B cell (primary cell): Measurements from ENCODE around the gene DGKE. TPM values are rescaled to one million over a fixed set of nuclear protein-coding genes. Genes with fewer than 3 reads are reported as not detected.

ENCODE experiments used
- ATAC-seq: fragments of 200-7000 bp; cut with Tn5 transposase; one replicate; pipeline ENCODE4 v1.10.0; 2021; ENCODE audit warnings: low read depth, mild to moderate bottlenecking, moderate number of reproducible peaks, moderate library complexity
- CTCF ChIA-PET: fragments of 350-600 bp; sonication (Branson Sonifier 250); formaldehyde crosslinking; loops from one replicate; lab custom pipeline; 2021; ENCODE audit warnings: antibody characterized with exemption, inconsistent platforms; lab: Charles Lee
- POLR2A ChIA-PET: fragments of 350-600 bp; sonication (Branson Sonifier 250); formaldehyde crosslinking; loops from one replicate; lab custom pipeline; 2021; ENCODE audit warnings: antibody characterized with exemption; lab: Charles Lee
- DNase-seq: peaks from one replicate; pipeline ENCODE4 v3.0.0; 2013
- H2AFZ ChIP-seq: 2 replicates; pipeline ENCODE4 v1.6.1; 2012; ENCODE audit warnings: mild to moderate bottlenecking, low read depth, low read length; ENCODE audit not compliant: insufficient read depth, poor library complexity, severe bottlenecking
- H3K27ac ChIP-seq, 2 donors: 1 replicate in 1 of 2; 2 replicates in 1 of 2; pipeline ENCODE4 v1.5.1; 2012 to 2013; ENCODE audit warnings: low read length in 2 of 2, mild to moderate bottlenecking in 2 of 2, moderate library complexity in 1 of 2
- H3K27me3 ChIP-seq, 4 experiments: fragments of 200-600 bp in 1 of 4; sonication (generic) in 1 of 4; replicated peaks in 1 of 4; 1 replicate in 2 of 4; 2 replicates in 2 of 4; pipeline versions ENCODE4 v1.6.1 to v1.7.0; 2013 to 2016; ENCODE audit warnings: low read length in 3 of 4, mild to moderate bottlenecking in 2 of 4, mixed read lengths in 1 of 4, moderate library complexity in 1 of 4; ENCODE audit not compliant: insufficient read depth in 4 of 4, control insufficient read depth in 3 of 4; ENCODE audit errors: control extremely low read depth in 1 of 4
- H3K36me3 ChIP-seq, 2 experiments: replicated peaks in 1 of 2; 1 replicate in 1 of 2; 2 replicates in 1 of 2; pipeline versions ENCODE4 v1.6.1 to v1.7.1; 2013; ENCODE audit warnings: low read length in 1 of 2; ENCODE audit not compliant: insufficient read depth in 2 of 2, control insufficient read depth in 1 of 2; ENCODE audit errors: control extremely low read depth in 1 of 2, extremely low read depth in 1 of 2
- H3K4me1 ChIP-seq, 2 donors: fragments of 200-600 bp in 1 of 2; sonication (generic) in 1 of 2; 1 replicate in 1 of 2; 2 replicates in 1 of 2; pipeline versions ENCODE4 v1.5.1 to v1.6.1; 2013 to 2017; ENCODE audit warnings: low read length in 2 of 2; ENCODE audit not compliant: control insufficient read depth in 2 of 2, insufficient read depth in 2 of 2
- H3K4me2 ChIP-seq: replicated peaks from 2 replicates; pipeline ENCODE3; 2012; ENCODE audit warnings: mild to moderate bottlenecking, low read depth, low read length; ENCODE audit not compliant: poor library complexity, severe bottlenecking
- H3K4me3 ChIP-seq, 5 experiments: fragments of 200-600 bp in 1 of 5; sonication (generic) in 1 of 5; 1 replicate in 3 of 5; 2 replicates in 2 of 5; pipeline versions ENCODE4 v1.5.1 to v1.7.0; 2011 to 2016; ENCODE audit warnings: low read length in 4 of 5, mild to moderate bottlenecking in 4 of 5, low read depth in 2 of 5, control low read depth in 1 of 5, moderate library complexity in 1 of 5; ENCODE audit not compliant: insufficient read depth in 1 of 5; ENCODE audit errors: control extremely low read depth in 1 of 5, extremely low read depth in 1 of 5
- H3K79me2 ChIP-seq: fragments of 200-600 bp; sonication (generic); one replicate; pipeline ENCODE4 v1.6.0; 2016; ENCODE audit warnings: low read length; ENCODE audit not compliant: control insufficient read depth, insufficient read depth
- H3K9ac ChIP-seq: fragments of 200-600 bp; sonication (generic); 2 replicates; pipeline ENCODE4 v1.6.1; 2017; ENCODE audit warnings: mild to moderate bottlenecking, low read length, moderate library complexity
- H3K9me3 ChIP-seq, 3 donors: one replicate each; pipeline versions ENCODE4 v1.6.1 to v1.7.1; 2013; ENCODE audit warnings: low read length in 2 of 3; ENCODE audit not compliant: control insufficient read depth in 2 of 3, insufficient read depth in 1 of 3; ENCODE audit errors: control extremely low read depth in 1 of 3
- H4K20me1 ChIP-seq: 2 replicates; pipeline ENCODE4 v1.6.0; 2012; ENCODE audit warnings: mild to moderate bottlenecking, low read length; ENCODE audit not compliant: insufficient read depth, control insufficient read depth, poor library complexity, severe bottlenecking
- H3K27ac Mint-ChIP-seq: one replicate; pipeline ENCODE4 v1.8.0; 2021; ENCODE audit warnings: mixed read lengths
- H3K27me3 Mint-ChIP-seq: one replicate; pipeline ENCODE4 v1.8.0; 2021; ENCODE audit warnings: mixed read lengths
- H3K4me1 Mint-ChIP-seq: one replicate; pipeline ENCODE4 v1.8.0; 2021; ENCODE audit warnings: mixed read lengths
- H3K4me3 Mint-ChIP-seq: one replicate; pipeline ENCODE4 v1.8.0; 2021; ENCODE audit warnings: mixed read lengths
- H3K9me3 Mint-ChIP-seq: one replicate; pipeline ENCODE4 v1.8.0; 2022; ENCODE audit warnings: mixed read lengths; ENCODE audit not compliant: insufficient read depth
- EZH2 ChIP-seq: IDR thresholded peaks from 2 replicates; pipeline ENCODE4 v1.6.1; 2012; ENCODE audit warnings: borderline replicate concordance, low read depth, mild to moderate bottlenecking, moderate library complexity, low read length; ENCODE audit not compliant: insufficient read depth, poor library complexity, severe bottlenecking
- WGBS: methylation state at CpG from one replicate; pipeline ENCODE4 v1.1.5; 2013; ENCODE audit warnings: missing lambda C conversion rate; ENCODE audit not compliant: insufficient coverage; 5-methylcytosine and 5-hydroxymethylcytosine counted together
- intact Hi-C: fragments of 100-400 bp; cut with micrococcal nuclease; formaldehyde crosslinking; loops from one replicate; pipeline ENCODE4 v1.10.0; 2022
- polyA plus RNA-seq: library from polyadenylated mRNA; depleted of rRNA; stranded (reverse); fragments of >200 nt; gene quantifications from 2 replicates; pipeline ENCODE4 v1.2.3, GENCODE V29; 2012
- total RNA-seq, 2 donors: library from RNA; stranded (reverse); fragments of 120-200 nt in 1 of 2; gene quantifications; 1 replicate in 1 of 2; 2 replicates in 1 of 2; pipeline versions ENCODE4 v1.2.3 to v1.2.4, GENCODE V29; 2013 to 2022
- TF ChIP-seq, protein P1 (sequence below): fragments of 200-600 bp; IDR thresholded peaks from one replicate; pipeline ENCODE4 v1.8.0; 2022; ENCODE audit warnings: antibody characterized with exemption, mild to moderate bottlenecking

Gene DGKE
- total and polyA plus RNA-seq, 2 donors (not counting 1 experiment from before 2014, with no cell fraction given) = 8.9 to 28.1 TPM

DNA sequence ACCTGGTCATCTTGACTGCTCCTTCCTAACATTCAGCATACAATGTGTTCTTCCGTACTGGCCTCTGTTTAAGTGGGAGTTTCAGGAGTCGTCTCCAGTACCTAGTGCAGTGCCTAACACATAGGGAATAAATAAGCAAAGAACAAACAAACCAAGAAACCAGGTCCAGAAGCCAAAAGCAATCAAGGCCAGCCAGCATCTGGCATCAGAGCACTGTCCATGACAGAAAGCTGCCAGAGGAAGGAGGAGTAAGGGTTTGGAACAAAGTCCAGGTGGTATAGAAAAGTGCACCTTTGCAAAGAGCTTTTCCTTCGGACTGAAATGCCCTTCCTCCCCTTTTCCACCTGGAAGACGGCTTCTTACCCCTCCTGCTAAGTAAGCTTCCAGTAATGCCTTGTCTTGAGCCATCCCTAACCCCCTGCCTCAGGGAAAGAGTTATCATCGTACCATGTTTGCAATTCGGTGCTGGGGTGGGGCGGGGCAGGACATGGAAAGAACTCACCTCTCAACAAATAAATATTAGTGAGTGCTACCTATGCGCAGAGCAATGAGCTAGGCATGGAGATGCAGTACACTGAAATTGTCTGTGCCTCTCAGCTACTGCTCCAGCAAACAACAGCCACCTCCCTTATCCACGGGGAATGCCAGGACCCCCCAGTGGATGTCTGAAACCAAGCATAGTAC, 47.8 kb upstream of the DGKE start:
- Histone ChIP-seq H3K79me2 (no peaks in the 10 kb centered on the region), H3K4me1 (peaks cover 7 to 10% of the 10 kb centered on the region in 2 donors), H3K4me3 (no peak overlapping the region), H2AFZ (no peak overlapping the region), H3K27me3 (peaks cover 0 to 7% (median 0%) of the 10 kb centered on the region in 4 experiments), H3K9me3 (no peaks in the 10 kb centered on the region), H3K9ac (no peak overlapping the region), H3K27ac (no peak overlapping the region), H3K36me3 (no peaks in the 10 kb centered on the region), H4K20me1 (no peaks in the 10 kb centered on the region), H3K4me2 (no peak overlapping the region)
- TF ChIP-seq EZH2 = no peak
- TF ChIP-seq, protein P1, sequence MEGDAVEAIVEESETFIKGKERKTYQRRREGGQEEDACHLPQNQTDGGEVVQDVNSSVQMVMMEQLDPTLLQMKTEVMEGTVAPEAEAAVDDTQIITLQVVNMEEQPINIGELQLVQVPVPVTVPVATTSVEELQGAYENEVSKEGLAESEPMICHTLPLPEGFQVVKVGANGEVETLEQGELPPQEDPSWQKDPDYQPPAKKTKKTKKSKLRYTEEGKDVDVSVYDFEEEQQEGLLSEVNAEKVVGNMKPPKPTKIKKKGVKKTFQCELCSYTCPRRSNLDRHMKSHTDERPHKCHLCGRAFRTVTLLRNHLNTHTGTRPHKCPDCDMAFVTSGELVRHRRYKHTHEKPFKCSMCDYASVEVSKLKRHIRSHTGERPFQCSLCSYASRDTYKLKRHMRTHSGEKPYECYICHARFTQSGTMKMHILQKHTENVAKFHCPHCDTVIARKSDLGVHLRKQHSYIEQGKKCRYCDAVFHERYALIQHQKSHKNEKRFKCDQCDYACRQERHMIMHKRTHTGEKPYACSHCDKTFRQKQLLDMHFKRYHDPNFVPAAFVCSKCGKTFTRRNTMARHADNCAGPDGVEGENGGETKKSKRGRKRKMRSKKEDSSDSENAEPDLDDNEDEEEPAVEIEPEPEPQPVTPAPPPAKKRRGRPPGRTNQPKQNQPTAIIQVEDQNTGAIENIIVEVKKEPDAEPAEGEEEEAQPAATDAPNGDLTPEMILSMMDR = no peak
- CTCF ChIA-PET = no interaction called here
- H3K9me3 Mint-ChIP-seq = no peaks in the 10 kb centered on the region
- H3K27me3 Mint-ChIP-seq = peaks cover 16% of the 10 kb centered on the region
- peak overlapping the region; percentile 39 for H3K27ac Mint-ChIP-seq
- ATAC-seq (no peak), DNase-seq (no peak)
- 86% methylated on average over 2 of the region's 9 CpGs for WGBS
- POLR2A ChIA-PET = no interaction called here
- H3K4me3 Mint-ChIP-seq = no peak overlapping the region
- peaks cover 13% of the 10 kb centered on the region for H3K4me1 Mint-ChIP-seq
- intact Hi-C loops = no loop called here

DNA sequence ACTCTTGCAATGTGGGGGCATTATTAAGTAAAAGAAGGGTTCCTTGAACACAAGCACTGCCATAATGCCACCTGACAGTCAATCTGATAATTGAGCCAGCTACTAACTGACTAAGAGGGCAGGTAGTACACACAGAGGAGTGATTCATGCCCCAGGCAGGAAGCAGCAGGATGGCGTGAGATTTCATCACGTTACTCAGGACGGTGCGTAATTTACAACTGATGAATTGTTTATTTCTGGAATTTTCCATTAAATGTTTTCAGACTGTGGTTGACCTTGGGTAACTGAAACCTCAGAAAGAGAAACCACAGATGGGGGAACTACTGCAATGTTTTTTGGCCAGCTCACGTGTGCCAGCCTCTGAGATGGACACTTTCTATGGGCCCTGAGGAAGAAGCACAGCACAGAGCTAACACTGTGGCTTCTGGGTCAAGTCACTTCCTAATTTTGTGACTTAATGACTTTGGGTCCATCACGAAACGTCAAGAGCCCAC, 46.9 kb upstream of the DGKE start:
- DNase-seq (peak; percentile 20), ATAC-seq (peak; percentile 76)
- Mint-ChIP-seq H3K4me3 (peak overlapping the region; percentile 27), H3K9me3 (no peaks in the 10 kb centered on the region), H3K27ac (peak overlapping the region; percentile 39), H3K4me1 (peaks cover 13% of the 10 kb centered on the region), H3K27me3 (peaks cover 9% of the 10 kb centered on the region)
- TF ChIP-seq EZH2 = no peak
- TF ChIP-seq, protein P1 = no peak
- Histone ChIP-seq H3K36me3 (no peaks in the 10 kb centered on the region), H3K4me1 (peaks cover 7 to 10% of the 10 kb centered on the region in 2 donors), H3K4me3 (no peak overlapping the region), H3K4me2 (no peak overlapping the region), H3K27ac (no peak overlapping the region), H3K27me3 (peaks cover 0 to 4% (median 0%) of the 10 kb centered on the region in 4 experiments), H3K9me3 (no peaks in the 10 kb centered on the region), H3K79me2 (no peaks in the 10 kb centered on the region), H2AFZ (no peak overlapping the region), H4K20me1 (no peaks in the 10 kb centered on the region), H3K9ac (no peak overlapping the region)
- ChIA-PET POLR2A (no interaction called here), CTCF (interaction anchor here (1.0 kb wide), 1 partner anchor 33 kb away, joined by 3 read pairs; no protein-coding TSS in a partner anchor)
- intact Hi-C loops = no loop called here
- WGBS = 0% methylated on average over 5 of the region's 7 CpGs
